Activated effector memory CD4-positive, alpha-beta T cell treated with anti-CD3 and anti-CD28 coated beads, Interleukin-2, amount 50 U/mL, for 16 hours (primary cell): ENCODE results near the gene PIH1D1.

Source experiments
- DNase-seq: peaks from one replicate; pipeline ENCODE4 v3.0.0-alpha.2; 2020

PIH1D1 gene

DNA sequence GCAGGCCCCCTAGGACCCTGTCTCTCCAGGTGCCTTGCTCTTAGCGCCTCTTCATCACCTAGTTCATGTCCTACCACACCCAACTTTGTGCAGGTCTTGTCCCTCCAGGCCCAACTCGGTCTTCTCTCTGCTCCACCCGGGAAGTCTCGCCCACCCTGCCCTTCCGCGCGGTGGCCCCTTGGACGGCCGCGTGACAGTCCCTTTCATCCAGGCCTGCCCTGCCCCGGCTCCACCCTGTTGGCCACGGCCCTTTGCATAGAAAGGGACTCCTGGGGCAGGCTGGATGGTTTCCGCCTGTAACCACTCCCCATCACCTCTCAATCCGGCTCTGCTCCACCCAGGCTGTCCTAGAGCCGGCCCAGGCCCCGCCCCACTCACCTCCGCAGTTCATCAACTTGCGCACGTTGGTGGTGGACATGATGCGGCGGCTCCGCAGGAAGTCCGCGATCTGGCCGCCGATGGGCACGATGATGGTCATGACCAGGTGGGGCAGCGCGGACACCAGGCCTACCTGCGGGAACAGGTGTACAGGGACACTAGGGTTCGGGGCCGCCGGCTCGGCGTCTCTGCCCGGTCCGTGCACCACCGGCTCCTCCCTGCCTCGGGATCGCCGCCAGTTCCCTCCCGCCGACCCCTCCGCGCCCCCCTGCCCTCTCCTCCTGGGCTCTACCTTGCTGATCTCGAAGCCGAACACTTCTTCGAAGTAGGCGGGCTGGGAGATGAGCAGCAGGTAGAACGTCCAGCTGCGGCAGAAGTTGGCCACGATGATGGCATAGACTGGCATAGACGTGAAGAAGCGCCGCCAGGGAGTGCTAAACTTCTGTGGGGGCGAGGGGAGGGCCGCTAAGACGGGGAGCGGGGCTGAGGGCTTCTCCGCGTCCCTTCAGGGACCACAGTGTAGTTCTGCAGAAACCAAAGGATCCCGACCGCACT lies 19.2 kb downstream of the PIH1D1 start:
- peak; percentile 73 for DNase-seq

DNA sequence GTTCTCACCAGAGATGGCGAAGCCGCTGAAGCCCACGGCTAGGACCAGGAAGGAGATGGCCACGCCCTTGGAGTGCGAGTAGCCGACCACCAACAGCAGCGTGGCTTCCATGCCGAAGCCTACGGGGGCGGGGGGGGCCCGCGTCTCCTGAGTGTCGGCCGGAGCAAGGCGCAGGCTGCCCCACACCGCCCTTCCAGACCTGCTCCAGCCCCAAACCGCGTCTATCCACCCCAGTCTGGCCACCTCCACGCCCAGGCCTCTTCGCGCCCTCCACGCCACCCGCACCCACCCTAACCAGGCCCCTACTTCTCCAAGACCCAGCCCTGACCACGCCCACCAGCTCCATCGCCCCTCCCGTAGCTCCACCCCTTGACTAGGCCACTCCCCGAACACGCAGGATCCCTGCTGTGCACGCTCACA lies 20.3 kb downstream of the PIH1D1 start:
- no peak for DNase-seq

DNA sequence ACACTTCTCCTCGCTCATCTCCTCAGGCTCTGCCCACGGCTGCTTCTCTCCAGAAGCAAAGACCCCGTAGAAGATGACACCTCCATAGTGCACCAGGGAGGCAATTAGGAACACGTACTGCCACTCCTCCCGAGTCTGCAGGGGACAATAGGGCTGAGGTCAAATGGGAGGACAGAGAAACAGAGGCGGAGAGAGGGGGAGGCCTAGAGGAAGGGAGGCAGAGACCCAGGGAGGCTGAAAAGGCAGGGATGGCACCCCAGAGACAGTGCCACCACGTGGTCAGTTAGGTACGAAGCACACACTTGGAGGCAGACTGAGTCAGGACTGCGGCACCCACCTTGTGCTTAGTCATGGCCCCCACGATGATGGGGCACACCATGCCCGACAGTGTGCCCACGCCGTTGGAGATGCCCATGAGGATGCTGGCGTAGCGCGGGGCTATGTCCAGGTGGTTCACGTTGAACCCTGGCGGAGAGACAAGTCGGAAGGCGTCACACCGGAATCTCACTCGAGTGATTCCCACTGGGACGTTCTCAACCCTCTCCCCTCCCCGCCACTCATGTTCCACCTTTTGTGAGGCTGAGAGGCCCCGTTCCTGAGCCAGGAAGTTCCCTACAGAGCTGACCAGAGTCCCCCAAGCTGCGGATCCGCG lies 20.8 kb downstream of the PIH1D1 start:
- DNase-seq, result no peak

DNA sequence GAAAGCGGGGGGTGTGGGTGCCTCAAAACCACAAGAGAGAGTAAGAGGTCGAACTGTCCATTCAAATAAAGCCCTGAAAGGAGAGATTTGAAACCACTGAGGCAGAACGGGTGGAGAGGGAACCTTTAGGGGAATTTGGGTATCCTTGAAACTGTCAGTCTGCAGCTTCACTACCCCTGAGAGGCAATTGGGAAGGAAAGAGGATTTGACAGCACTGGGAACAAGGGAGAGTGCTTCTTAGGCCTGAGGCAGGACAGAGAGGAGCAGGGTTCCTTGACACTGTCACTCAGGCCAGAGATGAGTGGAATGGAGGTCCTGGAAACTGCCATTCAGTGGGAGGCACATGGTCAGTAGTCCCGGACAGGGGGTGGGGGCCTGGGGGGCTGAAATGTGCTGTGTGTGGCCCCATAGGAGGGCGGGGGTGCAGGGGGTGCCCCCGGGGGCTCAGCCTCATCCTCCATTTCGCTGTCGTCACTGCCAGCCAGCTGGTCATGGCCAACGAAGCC lies 21.4 kb downstream of the PIH1D1 start:
- DNase-seq, result no peak

DNA sequence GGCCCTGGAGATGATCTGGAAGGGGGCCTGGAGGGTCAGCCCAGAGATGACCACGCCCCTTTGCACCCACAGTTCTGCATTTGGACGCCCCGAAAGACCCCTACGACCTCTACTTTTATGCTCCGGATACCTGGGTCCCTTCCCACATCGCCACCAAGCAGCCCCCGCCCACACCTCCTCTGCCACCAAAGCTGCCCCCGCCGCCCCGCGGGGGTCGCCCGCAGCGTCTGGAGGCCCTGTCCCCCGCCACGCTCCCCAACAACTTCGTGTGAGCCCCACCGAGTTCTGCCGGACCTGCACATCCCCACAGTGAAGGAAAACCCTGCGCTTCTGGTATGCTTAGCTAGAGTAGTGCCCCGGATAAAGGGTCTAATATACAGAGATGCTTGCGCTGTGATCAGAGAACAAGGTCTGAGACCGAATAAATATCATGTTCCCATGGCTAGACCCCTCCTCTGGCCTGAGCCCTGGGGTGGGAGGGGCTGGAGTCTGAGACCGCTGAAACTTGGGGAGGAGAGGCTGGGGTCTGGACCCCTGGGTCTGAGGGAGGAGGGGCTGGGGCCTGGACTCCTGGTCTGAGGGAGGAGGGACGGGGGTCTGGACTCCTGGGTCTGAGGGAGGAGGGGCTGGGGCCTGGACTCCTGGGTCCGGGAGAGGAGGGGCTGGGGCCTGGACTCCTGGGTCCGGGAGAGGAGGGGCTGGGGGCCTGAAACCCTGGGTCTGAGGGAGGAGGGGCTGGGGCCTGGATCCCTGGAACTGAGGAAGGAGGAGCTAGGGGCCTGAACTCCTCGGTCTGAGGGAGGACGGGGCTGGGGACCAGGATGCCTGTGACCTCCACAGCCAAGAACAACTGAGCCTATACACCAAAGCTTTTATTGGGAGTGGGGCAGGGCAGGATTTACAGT lies 22.8 kb downstream of the PIH1D1 start:
- no peak for DNase-seq

DNA sequence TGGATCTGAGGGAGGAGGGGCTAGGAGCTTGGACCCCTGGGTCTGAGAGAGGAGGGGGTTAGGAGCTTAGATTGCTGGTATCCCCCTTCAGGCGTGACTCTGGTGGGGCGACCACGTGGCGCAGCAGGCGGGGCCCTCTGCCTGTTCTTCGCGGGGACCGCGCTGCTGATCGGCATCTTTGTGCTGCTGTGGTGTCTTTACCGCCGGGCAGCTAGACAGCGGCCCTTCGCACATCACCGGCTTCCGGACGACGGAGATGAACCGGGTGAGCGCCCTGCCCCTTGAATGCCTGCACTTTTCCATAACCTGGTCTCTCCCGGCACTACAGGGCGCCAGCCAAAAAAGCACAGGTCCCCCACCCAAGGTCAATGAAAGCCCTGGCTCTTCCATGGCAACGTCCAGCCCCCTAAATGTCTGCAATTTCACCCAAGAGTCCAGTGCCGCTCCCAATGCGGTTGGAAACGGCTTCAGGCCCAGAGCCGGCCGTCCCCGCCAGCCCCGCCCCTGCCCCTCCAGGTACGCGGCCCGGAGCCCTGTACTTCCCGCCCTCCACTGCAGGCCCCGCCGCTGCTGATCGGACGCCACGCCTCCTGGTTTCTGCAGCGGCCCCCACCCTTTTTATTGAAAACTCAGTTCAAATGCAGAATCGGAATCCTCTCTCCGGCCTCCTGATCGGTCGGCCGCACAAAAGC lies 23.6 kb downstream of the PIH1D1 start:
- peak; percentile 75 for DNase-seq

DNA sequence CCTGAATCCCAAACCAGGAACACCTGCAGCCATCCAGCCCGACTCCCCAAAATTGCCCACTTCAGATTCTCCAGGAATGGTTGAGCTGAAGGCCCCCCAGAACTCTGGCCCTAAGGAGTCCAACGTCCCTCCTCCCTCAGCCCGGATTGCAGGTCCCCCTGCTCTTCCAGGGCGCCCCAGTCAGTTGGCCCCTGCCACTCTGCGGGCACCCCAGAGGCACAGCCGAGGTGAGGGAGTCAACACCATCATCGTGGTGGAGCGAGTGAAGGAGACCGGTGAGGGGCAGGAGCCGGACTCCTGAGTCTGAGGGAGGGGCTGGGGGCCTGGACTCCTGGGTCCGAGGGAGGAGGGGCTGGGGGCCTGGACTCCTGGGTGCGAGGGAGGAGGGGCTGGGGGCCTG lies 24.3 kb downstream of the PIH1D1 start:
- DNase-seq, result no peak

DNA sequence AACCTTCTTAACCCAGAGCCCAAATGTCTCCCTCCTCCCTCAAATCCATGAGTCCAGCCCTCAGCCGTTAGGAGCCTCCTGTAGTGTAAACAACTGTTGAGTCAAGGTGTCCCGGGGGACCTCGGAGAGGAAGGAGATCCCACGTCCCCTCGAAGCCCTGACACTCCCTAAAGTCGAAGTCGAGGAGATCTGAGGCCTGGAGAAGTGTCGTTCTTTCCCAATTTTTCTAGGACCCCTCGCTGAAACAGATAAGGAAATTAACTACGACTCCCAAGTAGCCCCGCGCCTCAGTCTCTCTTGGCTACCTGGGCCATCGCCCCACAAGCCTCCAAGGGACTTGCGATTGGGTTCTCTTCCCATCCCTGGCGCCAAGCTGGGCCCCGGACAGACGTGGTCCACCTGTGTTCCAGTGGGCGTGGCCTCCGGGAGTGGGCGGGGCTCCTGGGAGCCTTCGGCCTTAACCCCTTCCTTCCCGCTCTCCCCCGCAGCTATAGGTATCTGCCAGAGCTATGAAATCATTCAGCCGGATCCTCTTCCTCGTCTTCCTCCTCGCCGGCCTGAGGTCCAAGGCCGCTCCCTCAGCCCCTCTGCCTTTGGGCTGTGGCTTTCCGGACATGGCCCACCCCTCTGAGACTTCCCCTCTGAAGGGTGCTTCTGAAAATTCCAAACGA lies 25.6 kb downstream of the PIH1D1 start:
- no peak for DNase-seq

DNA sequence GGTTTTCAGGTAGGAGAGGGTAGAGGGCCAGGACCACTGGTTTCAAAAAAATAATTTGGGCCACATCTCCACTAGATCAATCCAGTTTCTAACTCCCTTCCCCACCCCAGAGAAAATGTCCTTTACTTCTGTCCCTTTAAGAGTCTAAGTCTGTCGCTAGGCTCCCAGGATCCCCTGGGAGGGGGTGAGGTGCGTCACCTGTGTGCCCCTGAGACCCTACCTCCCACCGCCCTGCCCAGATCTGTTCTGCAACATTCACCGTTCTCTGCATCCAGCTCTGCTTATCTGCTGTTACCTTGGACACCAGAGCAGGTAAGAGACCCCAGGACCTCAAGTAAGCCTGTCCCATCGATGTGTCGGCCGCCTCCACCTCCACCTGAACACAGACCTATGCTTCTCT lies 26.4 kb downstream of the PIH1D1 start, which contains the start of gene GFY:
GFY (plus strand) TSS at position 211 of the 400 bp plus-strand sequence. CDS start 1,043 bp downstream, outside the sequence.
- no peak for DNase-seq

DNA sequence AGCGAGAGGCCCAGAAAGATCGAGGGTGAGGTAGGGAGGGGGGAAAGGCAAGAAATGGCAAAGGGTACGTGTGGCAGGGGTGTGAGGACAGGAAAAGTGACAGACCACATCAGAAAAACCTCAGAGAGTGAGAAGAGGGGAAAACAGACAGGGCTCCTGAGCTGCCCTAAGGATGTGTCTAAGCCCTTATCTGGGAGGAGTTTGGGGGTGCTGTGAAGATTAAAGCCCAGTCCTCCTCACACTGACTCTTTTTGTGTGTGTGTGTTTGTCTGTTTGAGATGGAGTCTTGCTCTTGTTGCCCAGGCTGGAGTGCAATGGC lies 27.7 kb downstream of the PIH1D1 start:
- no peak for DNase-seq

DNA sequence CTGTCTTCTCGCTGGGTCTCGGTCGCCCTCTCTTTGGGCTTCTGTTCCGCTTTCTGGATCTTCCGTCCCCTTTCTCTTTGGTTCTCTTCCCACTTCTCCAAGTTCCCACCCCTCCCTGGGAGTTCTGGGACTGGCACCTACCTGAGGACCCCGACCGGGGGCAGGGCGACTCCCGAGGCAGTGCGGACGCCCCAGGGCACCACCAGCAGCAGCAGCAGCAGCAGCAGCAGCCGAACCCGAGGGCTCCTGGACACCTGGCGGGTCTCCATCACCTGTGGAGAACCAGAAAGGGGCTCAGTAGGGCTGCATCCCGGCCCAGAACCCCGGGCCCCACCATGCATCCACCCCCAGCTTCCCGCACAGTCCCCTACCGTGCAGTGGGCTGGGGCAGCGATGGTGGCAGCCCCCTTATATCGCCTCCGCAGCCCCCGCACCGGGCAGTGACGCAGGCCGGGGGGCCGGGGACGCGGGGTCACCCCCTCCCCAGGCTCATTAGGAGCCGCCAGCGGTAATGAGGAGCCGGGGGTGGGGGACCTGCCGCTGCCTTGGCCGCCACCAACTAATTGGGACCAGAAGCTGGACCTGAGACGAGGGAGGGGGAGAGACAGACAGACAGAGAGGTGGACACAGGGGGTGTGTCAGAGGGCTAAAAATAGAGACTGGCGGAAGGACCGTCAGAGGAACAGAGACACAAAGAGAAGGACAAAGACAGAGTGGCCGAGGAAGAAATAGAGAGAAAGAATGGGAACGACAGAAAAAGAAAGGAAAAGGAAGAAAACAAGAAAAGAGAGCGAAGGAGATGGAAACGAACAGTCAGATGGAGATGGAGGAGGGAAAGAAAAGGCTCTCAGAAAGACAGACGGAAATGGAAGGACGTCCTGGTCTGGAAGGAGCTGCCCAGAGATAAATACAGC lies 28.3 kb downstream of the PIH1D1 start, which contains the start of gene PTH2:
PTH2 (minus strand) TSS at position 371 of the 914 bp plus-strand sequence; CDS start at position 269, 102 bp downstream.
- no peak for DNase-seq

DNA sequence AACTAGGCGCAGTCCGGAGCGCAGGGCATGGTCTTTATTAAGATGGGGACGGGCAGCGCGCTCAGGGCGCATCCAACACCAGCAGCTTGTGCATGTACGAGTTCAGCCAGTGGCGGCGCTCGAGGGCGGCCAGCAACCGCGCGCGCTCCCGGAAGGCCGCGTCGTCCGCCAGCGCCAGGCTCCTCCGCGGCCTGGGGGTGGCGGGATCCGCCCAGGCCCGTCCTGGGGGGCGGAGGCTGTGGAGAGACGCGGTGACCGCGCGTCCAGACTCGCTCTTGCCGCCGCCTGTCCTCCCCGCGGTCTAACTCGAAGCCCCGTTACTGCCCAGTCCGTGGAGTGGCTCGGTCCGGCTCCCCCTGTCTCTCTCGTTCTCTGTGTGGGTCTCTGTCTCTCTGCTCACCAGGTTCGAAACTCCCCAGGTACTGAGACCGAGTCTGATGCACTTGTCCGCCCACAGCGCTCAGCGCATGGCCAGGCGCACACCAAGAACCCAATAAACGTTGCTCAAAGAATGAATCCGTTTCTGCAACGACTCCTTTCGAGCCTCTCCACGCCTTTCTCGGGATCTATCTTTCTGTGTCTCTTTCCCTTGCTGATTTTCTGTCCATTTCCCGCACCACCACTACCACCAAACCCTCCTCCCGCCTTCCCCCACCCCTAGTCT lies 29.1 kb downstream of the PIH1D1 start:
- DNase-seq, result peak; percentile 78

DNA sequence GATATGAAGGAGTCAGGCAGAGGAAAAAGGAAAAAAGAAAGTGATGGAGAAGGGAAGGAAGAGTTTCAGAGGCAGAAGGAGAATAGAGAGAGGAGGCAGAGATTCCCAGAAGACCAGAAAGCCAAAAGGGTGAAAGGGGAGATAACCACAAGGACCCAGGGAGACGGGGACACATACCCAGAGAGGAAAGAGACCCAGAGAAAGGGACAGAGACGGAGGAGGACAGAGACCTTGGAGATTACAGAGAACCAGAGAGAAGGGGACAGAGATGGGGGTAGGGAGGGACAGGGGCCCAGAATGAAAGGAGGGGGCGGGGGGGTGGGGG lies 29.8 kb downstream of the PIH1D1 start:
- DNase-seq, result no peak

DNA sequence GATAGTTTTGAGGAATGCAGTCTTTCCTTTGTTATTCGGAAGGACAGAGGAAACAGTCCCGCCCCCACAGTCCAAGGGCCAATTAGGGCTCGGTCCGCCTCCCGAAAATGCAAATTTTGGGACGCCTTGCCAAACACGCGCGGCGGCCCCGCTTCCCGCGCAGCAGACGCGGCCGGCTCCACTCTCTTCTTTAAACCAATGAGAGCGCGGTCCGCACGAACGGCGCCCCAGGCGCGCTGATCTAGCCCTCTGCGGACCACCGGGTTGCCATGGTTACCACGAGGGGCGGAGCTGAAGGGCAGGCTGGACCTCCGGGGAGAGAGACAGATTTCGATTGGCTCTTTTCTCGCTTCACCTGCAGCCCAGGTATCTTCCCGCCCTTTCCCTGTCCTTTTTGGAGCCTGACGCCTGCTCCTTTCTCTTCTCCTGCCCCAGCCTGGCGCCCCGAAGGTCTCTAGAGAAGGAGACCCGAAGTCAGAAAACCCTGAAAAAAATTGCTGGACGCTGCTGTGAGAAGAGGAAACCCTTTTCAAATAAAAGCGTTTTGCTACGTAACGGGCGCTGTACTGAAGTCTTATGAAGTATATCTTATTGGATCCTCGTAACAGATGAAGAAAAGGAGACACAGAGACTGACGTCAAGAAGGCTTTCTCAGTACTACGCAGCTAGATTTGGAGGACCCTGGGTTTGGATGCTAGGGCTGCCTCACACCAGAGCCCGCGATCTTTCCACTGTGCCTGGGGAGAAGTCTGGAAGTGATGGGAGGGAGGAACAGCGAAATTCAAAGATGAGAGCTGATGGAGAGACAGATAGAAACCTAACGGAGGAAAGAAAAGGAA lies 30.4 kb downstream of the PIH1D1 start:
- DNase-seq, result peak; percentile 73

DNA sequence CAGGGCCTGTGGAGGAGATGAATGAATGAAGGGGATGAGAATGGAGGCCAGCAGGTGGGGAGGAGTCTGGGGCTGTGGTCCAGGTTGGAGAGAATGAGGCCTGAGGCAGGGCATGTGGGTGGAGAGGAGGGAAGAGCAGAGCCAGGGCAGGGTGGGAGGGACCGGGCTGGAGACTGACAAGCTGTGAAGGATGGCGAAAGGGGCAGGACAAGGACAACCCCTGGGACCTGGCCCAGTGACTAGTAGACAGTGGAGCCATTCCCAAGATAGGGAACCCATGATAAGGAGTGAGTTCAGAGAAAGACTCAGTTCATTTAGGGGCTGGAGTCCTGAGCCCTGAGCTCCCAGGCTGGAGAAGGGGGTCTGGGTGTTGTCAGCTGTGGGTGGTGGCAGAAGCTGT lies 31.4 kb downstream of the PIH1D1 start:
- DNase-seq, result no peak

DNA sequence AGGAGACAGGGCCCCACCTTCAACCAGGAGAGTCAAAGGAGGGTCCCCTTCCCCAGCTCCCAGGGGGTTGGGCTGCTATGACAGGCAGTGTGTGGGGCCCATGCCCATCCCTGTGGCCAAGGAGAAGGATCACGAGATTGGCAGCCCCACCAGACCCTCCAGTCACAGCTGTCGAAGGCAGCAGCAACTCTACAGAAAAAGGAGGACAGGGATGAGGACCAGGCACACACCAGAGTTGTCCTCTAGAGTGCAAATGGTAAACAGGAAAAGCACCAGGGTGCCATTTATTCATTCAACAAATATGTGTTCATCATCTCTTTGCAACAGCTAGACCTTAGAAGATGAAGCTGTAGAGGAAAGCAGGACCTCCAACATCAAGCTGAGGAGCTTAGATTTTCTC lies 32.4 kb downstream of the PIH1D1 start:
- no peak for DNase-seq

DNA sequence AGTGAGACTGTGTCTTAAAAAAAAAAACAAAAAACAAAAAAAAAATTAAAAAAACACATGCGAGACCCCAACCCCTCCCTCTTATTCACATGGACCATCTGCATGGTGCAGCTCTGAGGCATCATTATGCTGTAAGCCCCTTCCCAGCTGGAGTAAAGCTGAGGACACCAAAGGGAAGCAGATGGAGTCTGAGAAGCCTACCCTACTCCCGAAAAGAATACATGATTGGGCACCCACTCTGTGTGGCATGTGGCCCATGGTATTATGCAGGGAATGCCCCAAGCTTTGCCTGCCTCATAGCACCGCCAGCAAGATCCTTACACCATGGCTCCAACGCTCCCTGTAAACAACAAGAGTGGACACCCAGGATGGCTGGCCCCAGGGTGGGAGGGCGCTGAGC lies 33.1 kb downstream of the PIH1D1 start:
- no peak for DNase-seq

DNA sequence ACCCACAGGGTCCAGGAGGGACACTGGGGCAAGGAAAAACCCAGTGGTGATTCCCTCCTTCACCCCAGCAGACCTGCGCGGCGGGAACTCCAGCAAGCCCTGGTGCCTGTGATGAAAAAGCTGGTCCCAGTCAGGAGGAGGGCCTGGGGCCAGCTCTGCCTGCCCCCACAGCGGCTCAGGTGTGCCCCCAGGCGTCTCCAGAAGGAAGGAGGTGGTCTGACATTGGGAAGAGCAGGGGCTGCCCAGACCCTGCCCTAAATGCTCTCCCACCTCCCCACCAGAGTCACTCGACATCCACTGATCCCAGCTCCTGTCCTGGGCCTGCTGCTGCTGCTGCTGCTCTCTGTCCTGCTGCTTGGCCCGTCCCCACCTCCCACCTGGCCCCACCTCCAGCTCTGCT lies 34.5 kb downstream of the PIH1D1 start:
- DNase-seq, result no peak

DNA sequence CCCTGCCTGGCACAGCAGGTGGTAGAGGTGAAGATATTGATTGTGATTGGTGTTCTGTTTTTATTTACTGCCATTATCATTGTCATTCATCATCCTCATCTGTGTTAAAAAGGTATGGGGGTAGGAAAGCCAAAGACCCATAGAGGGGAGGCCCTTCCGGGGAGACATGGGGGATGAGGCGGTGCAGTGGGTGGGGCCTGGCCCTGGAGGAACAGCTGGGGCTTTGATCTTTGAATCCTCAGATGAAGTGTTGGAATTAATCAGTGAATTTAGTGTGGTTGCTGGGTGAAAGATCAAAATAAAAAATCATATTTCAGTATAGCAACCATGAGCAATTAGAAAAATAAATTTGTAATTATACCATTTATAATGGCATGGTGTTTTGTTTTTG lies 35.8 kb downstream of the PIH1D1 start:
- no peak for DNase-seq
